Esophagus mucosa (tissue), 1 donor: ENCODE data around the gene GALNT13. TPM values are rescaled to one million over a fixed set of nuclear protein-coding genes. Genes with fewer than 3 reads are reported as not detected.

ENCODE experiments used
- ATAC-seq: fragments of 200-7000 bp; cut with Tn5 transposase; one replicate; pipeline ENCODE4 v1.9.1; 2020
- total RNA-seq: library from RNA; stranded (reverse); gene quantifications from one replicate; pipeline ENCODE4 v1.2.4, GENCODE V29; 2023
- donor health status: DM: yes; HTN: yes; CAD: no.

GALNT13 gene
- total RNA-seq, 1 donor from 2014 or later = 0.04 TPM

DNA sequence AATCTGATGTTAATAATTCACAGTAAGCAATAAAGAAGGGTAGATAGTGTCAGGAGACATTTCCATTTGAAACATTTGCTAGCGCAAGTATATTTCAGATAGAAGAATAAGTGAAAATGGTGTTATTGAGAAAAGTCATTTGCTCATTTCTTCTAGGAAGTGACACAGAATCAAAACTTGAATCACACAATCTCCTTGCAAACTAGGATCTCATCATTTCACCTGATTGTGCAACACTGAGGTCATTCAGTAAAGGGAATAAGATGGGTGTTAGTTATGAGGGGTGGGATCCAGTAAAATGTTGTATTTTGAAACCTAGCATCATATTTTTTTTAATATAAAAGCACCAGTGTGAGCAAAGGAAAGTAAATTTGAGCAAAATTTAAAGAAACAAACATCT is 618.8 kb downstream of the GALNT13 start:
- ATAC-seq = no peak

DNA sequence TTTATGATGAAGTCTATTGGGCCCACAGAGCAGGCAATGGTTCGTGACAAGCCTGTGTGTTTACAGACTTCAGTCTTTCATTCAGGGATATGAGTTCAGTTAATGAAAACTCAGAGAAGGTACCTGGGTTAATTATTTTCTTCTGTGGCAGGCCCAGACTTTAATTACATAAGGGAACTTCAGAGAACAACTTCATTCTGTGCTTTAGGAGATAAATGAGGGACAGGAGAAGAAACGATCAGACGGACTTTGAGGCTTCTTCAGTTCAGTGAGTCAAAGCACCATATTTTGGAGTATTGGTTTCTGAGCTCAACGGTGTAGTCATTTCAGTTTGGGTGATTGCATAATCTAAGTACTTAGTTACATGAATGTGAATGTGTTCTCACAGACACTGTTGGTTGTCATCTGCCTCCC is 623.7 kb downstream of the GALNT13 start:
- no peak for ATAC-seq

GRCh38 chr2:154497019-154497418 is 625.3 kb downstream of the GALNT13 start:
- ATAC-seq = no peak
